ENCODE measurements around the gene SLC32A1.

- TF ChIP-seq EZH2phosphoT487 (IDR thresholded peaks at IDR 0.05; ENCODE audit: insufficient read depth, low read depth) (no peak), EZH2 (IDR thresholded peaks at IDR 0.05; ENCODE audit: insufficient read depth, poor library complexity, severe bottlenecking) (no peak)
Measured at GRCh38 chr20:38700926-38701325, 23.4 kb upstream of the SLC32A1 start.
